PC-9 (cell line): ENCODE results near the gene RAB1B. TPM values are rescaled to one million over a fixed set of nuclear protein-coding genes. Genes with fewer than 3 reads are reported as not detected.

ENCODE experiments used
- BruUV-seq: library from RNA; stranded (reverse); fragments of 400-500 nt; replicated peaks from 2 replicates; lab custom pipeline; 2021; lab: Mats Ljungman, UMichigan
- CTCF ChIA-PET: fragments of 300-600 bp; sonication (Branson Sonifier 250); formaldehyde crosslinking; loops from one replicate; lab custom pipeline; 2022; ENCODE audit warnings: antibody characterized with exemption; lab: Charles Lee
- POLR2A ChIA-PET: fragments of 300-600 bp; sonication (Branson Sonifier 250); formaldehyde crosslinking; loops from one replicate; lab custom pipeline; 2022; ENCODE audit warnings: antibody characterized with exemption; ENCODE audit not compliant: unreplicated experiment; lab: Charles Lee
- DNase-seq, 2 experiments: peaks; one replicate each; pipeline versions ENCODE4 v3.0.0 to v3.0.0-alpha.2; 2015 to 2022; ENCODE audit warnings: mixed read lengths in 1 of 2
- H2AFZ ChIP-seq: fragments of 200-600 bp; sonication (generic); 2 replicates; pipeline ENCODE4 v1.8.1; 2017; ENCODE audit warnings: antibody characterized with exemption
- H3F3A ChIP-seq: fragments of 200-600 bp; sonication (generic); 2 replicates; pipeline ENCODE4 v1.8.1; 2017; ENCODE audit warnings: antibody characterized with exemption, mild to moderate bottlenecking, low read depth; ENCODE audit not compliant: insufficient read depth
- H3K27ac ChIP-seq: fragments of 200-600 bp; sonication (generic); 2 replicates; pipeline ENCODE4 v1.6.1; 2016; ENCODE audit warnings: mixed run types
- H3K27me3 ChIP-seq: fragments of 200-600 bp; sonication (generic); 2 replicates; pipeline ENCODE4 v1.6.1; 2016; ENCODE audit warnings: low read depth, mixed run types; ENCODE audit not compliant: insufficient read depth
- H3K36me3 ChIP-seq: fragments of 200-600 bp; sonication (generic); 2 replicates; pipeline ENCODE4 v1.6.1; 2016; ENCODE audit warnings: low read depth, mixed run types
- H3K4me1 ChIP-seq: fragments of 200-600 bp; sonication (generic); replicated peaks from 2 replicates; pipeline ENCODE4 v1.6.1; 2016; ENCODE audit warnings: mixed run types; ENCODE audit not compliant: insufficient read depth
- H3K4me2 ChIP-seq: fragments of 200-600 bp; sonication (generic); 2 replicates; pipeline ENCODE4 v1.6.1; 2017; ENCODE audit warnings: mixed run types
- H3K4me3 ChIP-seq: fragments of 200-600 bp; sonication (generic); 2 replicates; pipeline ENCODE4 v1.6.1; 2016; ENCODE audit warnings: mixed run types
- H3K79me2 ChIP-seq: fragments of 200-600 bp; sonication (generic); 2 replicates; pipeline ENCODE4 v1.6.1; 2017; ENCODE audit warnings: low read depth, mixed run types
- H3K9me2 ChIP-seq: fragments of 200-600 bp; sonication (generic); 2 replicates; pipeline ENCODE4 v1.8.1; 2017; ENCODE audit warnings: mild to moderate bottlenecking; ENCODE audit not compliant: insufficient read depth
- H3K9me3 ChIP-seq: fragments of 200-600 bp; sonication (generic); 2 replicates; pipeline ENCODE4 v1.8.1; 2016; ENCODE audit warnings: low read depth; ENCODE audit not compliant: insufficient read depth
- H4K20me1 ChIP-seq: fragments of 200-600 bp; sonication (generic); 2 replicates; pipeline ENCODE4 v1.8.1; 2017; ENCODE audit not compliant: insufficient read depth
- EZH2 ChIP-seq: fragments of 200-600 bp; sonication (generic); IDR thresholded peaks from 2 replicates; pipeline ENCODE4 v1.8.0; 2017; ENCODE audit warnings: antibody characterized with exemption, low read depth
- intact Hi-C: fragments of 100-400 bp; cut with micrococcal nuclease; formaldehyde crosslinking; loops from one replicate; pipeline ENCODE4 v1.10.0; 2022; ENCODE audit not compliant: unreplicated experiment
- total RNA-seq: library from RNA; stranded (reverse); gene quantifications from 2 replicates; pipeline ENCODE4 v1.2.3, GENCODE V29; 2021
- TF ChIP-seq, protein P1 (sequence below): fragments of 200-600 bp; sonication (generic); conservative IDR thresholded peaks from 2 replicates; pipeline ENCODE4 v1.6.1; 2017; ENCODE audit warnings: mixed run types, antibody characterized with exemption, mild to moderate bottlenecking, moderate library complexity

The RAB1B gene
- total RNA-seq, 1 experiment from 2014 or later: 232 TPM

DNA sequence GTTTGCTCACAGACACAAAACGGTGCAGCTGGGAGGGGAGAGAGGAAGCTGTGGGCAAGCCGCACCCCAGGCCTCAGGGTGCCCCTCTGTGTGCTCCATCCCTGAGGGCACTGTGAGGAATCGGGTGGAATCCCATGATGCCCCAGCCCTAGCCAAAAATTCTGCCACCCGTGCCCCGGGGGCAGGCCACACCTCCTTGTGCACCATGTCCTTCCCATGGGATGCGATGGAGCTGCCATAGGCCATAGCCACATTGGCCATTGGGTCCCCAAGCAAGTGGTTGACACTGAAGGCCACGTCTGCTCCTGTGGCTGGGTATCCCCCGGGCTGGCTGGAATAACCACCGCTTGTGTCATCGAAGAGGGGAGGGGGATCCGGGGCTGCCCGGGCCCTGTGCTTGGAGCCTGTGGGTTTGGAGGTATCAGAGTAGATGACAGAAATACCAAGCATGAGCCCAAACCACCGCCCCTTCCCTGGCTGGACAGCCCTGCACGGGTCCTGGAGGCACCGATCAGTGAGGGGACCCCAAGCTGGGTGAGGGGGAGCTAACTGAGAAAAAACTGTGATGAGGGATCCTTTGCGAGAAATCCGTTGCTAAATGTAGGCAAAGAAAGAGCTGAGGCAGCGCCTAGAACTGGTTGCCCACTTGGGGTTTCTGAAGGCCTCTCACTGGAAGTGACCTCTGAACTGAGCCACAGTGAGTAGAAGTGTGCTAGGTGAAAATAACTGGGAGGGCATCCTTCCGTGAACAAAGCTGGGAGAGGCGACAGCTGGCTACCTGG, 19.6 kb downstream of the RAB1B start:
- ChIA-PET POLR2A (interaction anchor here (1.6 kb wide), 1 partner anchor 25 kb away, joined by 8 read pairs; no protein-coding TSS in a partner anchor), CTCF (interaction anchor here (0.7 to 3.0 kb wide), 2 partner anchors 24 to 127 kb away, joined by 13 to 19 read pairs; no protein-coding TSS in a partner anchor)
- peak overlapping the region; percentile 81; the same call in 1 of the 2 replicates for H2AFZ ChIP-seq
- peaks cover 25% of the 10 kb centered on the region for H3F3A ChIP-seq
- no peaks in the 10 kb centered on the region for H3K27me3 ChIP-seq
- DNase-seq: peak in 1 of 2 experiments; percentile 43
- no peaks in the 10 kb centered on the region for H3K9me3 ChIP-seq
- no peaks in the 10 kb centered on the region for H3K9me2 ChIP-seq
- H3K4me1 ChIP-seq: peaks cover 19% of the 10 kb centered on the region
- TF ChIP-seq, protein P1, sequence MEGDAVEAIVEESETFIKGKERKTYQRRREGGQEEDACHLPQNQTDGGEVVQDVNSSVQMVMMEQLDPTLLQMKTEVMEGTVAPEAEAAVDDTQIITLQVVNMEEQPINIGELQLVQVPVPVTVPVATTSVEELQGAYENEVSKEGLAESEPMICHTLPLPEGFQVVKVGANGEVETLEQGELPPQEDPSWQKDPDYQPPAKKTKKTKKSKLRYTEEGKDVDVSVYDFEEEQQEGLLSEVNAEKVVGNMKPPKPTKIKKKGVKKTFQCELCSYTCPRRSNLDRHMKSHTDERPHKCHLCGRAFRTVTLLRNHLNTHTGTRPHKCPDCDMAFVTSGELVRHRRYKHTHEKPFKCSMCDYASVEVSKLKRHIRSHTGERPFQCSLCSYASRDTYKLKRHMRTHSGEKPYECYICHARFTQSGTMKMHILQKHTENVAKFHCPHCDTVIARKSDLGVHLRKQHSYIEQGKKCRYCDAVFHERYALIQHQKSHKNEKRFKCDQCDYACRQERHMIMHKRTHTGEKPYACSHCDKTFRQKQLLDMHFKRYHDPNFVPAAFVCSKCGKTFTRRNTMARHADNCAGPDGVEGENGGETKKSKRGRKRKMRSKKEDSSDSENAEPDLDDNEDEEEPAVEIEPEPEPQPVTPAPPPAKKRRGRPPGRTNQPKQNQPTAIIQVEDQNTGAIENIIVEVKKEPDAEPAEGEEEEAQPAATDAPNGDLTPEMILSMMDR: no peak
- TF ChIP-seq EZH2: no peak
- no peaks in the 10 kb centered on the region; the same call in 1 of the 2 replicates for H3K36me3 ChIP-seq
- peaks cover 24% of the 10 kb centered on the region for H3K79me2 ChIP-seq
- intact Hi-C loops: no loop called here
- H4K20me1 ChIP-seq: peaks cover 16% of the 10 kb centered on the region
- H3K4me2 ChIP-seq: peak overlapping the region; percentile 90
- BruUV-seq: TSS peak; percentile 42
- H3K27ac ChIP-seq: peak overlapping the region; percentile 59
- H3K4me3 ChIP-seq: peak overlapping the region; percentile 96

DNA sequence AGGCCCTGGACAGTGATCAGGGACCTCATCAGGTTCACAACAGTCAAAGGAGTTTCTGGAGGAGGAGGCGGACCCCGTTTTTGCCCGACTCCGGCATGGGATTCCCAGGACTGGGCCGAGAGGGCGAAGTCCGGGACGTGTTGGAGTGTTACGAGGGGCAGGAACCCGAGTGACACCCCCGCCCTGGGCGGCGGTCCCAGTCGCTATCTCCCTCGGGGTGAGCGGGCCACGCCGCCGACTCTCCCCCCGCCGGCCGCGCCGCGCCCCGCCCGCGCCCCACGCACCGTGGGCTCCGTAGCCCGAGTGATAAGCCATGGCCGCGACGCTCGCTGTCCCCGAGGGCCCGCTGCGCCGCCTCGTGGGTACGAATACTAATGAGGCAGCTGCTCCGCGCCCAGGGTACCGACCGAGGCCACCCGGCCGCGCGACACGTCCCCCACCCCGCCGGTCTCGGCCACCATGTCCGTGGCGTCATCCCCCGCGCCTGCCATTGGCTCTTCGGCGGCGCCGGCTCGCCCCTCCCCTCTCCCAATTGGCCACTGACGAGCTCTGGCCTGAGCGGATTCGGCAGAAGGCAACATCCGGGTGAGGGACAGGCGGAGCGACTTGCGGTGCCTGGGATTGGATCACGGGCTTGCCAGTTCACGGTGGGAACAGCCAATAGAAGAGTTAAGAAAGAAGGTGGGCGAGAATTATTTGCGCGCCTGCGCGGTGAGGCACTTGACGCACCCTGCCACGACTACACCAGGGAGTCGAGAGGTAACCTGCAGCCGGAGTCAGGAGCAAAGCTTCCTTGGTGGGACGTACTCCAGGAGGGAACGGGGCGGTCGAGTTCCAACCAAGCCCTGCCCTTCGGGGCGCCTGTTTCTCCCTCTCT, 20.5 kb downstream of the RAB1B start, which contains the start of gene YIF1A:
Gene YIF1A, minus strand, starts transcription at position 473 of the 877 bp plus-strand sequence. Its CDS starts 158 bp downstream, at position 315.
- Histone ChIP-seq H3K4me1 (peaks cover 19% of the 10 kb centered on the region), H3K4me2 (peak within 1 kb of the TSS; percentile 91), H3K4me3 (peak within 1 kb of the TSS; percentile 96), H2AFZ (peak within 1 kb of the TSS; percentile 81), H3K27ac (peak within 1 kb of the TSS; percentile 71), H3K27me3 (no peaks in the 10 kb centered on the region), H3F3A (peaks cover 20% of the 10 kb centered on the region), H3K36me3 (no peaks in the 10 kb centered on the region; the same call in 1 of the 2 replicates), H4K20me1 (peaks cover 15% of the 10 kb centered on the region), H3K9me2 (no peaks in the 10 kb centered on the region), H3K9me3 (no peaks in the 10 kb centered on the region), H3K79me2 (peaks cover 24% of the 10 kb centered on the region)
- TF ChIP-seq EZH2: no peak
- TF ChIP-seq, protein P1: no peak
- DNase-seq: peak; percentile 99 to 100
- POLR2A ChIA-PET: interaction anchor here (0.5 to 1.6 kb wide), 13 partner anchors 23 to 666 kb away, joined by 3 to 35 read pairs (median 5); no protein-coding TSS in a partner anchor
- CTCF ChIA-PET: interaction anchor here (0.7 to 3.0 kb wide), 4 partner anchors 23 to 100 kb away, joined by 3 to 13 read pairs (median 4); partner anchors contain the start of gene RIN1
- intact Hi-C loops: loop anchor here (1.0 kb wide), 1 partner anchor 47 kb away; the partner anchor contains the start of gene RIN1
- no TSS peak for BruUV-seq
